Endometrial microvascular endothelial cells (primary cell): ENCODE results near the gene PEX26. TPM values are rescaled to one million over a fixed set of nuclear protein-coding genes. Genes with fewer than 3 reads are reported as not detected.
"Not testable (repeated sequence)": the region's sequence is repeated elsewhere in the genome, so short reads cannot be mapped to it uniquely, and the experiment has no call there.

Source experiments
- in situ Hi-C: cut with HindIII; loops from 2 replicates; pipeline ENCODE4 v1.10.0; 2017; ENCODE audit warnings: low sequenced_read_pairs, low pct_unique_long_range_greater_than_20kb; ENCODE audit errors: inconsistent ontology term
- total RNA-seq: library from RNA; depleted of rRNA; stranded (reverse); fragments of >200 nt; gene quantifications from one replicate; pipeline ENCODE4 v1.2.3, GENCODE V29; 2015; ENCODE audit errors: inconsistent ontology term

The PEX26 gene
- total RNA-seq, 1 donor from 2014 or later: 25.6 TPM

DNA sequence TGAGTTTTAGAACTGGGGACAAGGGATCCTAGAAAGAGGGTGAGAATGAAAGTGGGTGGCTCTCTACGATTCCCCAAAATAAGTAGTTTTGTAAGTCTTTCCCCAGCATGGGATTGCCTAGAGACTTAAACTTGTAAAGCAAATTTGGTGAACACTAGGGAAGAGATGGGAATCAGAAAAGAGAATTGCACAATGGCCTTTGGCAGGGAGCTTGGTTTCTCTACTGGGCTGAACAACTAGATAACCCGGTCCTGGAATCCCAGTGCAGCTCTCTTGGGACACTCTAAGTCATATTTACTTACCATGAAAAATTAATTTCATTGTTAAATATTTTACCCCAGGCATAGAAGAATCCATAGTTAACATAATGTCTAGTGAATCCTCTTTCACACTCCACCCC is 55.7 kb downstream of the PEX26 start:
- in situ Hi-C loops: no loop called here

DNA sequence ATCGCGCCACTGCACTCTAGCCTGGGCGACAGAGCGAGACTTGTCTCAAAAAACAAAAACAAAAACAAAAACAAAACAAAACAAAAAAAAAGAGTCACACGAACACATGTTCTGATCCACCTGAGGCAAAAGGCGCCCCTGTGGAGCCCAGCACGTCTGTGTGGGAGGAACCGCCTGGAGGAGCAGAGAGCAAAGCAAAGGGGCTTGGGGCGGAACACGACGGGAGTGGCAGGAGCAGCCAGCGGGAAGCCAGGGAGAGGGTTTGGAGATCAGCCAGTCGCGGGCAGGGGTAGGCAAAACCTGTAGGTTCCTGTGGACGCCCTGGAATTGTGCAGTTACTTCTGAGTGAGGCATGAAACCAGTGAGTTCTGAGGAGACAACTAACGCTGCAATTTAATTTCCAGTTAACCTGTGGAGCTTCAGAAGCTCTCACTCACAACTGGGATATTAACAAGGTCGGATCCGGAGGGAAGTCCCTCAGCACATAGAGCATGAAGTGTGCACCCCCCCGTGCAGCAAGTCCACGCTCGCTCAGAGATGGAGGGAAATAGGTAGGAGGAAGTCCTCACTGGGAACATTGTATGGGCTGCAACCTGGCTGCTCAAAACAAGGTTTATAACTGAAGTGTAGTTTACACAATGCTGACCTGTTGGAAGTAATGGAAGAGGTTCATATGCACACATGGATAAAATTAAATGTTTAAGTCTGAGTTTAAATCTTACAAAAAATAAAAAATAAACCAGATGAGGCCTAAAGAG is 59.0 kb downstream of the PEX26 start:
- in situ Hi-C loops: no loop called here

DNA sequence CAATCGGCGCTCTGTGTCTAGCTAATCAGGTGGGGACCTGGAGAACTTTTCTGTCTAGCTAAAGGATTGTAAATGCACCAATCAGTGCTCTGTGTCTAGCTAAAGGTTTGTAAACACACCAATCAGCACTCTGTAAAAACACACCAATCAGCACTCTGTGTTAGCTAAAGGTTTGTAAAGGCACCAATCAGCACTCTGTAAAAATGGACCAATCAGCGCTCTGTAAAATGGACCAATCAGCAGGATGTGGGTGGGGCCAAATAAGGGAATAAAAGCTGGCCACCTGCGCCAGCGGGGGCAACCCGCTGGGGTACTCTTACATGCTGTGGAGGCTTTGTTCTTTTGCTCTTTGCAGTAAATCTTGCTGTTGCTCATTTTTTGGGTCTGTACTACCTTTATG is 63.2 kb downstream of the PEX26 start:
- in situ Hi-C loops: not testable (repeated sequence)

DNA sequence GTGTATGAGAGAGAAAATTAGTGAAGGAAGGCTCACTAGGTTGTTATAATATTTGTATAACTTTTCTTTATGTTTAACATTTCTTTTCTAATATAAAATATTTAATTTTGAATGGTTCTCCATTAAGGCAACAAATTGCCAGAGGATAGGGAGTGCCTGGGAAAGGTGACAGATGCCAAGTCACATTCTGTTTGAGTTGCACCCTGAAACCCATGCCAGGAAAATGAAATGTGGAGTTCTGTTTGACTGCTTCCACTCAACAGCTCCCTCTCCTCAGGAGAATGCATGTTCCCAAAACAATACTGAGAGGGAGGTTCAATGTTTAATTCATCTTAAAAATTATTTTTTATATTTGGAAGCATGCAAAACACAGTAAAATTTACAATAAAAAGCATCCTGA is 66.3 kb downstream of the PEX26 start:
- in situ Hi-C loops: no loop called here

DNA sequence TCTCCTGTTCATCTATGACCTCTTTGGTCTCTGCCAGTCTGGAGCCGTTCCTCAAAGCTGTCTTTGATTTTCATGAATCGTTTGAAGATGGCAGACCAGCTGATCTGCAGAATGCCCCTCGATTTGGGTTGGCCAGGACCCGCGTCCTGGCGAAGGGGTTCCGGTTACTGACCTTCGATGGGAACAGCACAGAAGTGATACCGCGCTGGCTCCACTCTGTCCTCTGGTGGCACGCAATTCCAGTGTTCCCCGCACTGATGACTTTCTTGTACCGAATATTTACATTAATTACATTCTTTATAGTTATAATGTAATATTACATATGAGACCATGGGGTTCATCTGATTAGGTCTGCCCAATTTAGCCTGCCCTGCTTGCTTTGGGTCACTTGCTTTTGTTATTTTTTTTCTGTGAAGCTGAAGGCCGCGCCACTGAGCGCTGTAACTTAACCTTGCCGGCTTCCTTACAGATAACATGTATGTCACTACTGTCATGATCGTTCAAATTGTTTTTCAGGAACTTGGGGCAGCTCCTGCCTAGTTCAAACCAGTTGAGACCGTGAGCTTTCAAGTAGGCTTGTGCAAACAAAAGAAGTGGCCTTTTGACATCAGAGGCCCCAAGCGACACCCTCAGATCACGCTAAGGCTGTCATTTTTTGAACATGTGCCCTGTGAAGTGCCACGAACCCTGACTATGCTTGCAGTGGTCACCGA is 68.0 kb downstream of the PEX26 start:
- in situ Hi-C loops: no loop called here

DNA sequence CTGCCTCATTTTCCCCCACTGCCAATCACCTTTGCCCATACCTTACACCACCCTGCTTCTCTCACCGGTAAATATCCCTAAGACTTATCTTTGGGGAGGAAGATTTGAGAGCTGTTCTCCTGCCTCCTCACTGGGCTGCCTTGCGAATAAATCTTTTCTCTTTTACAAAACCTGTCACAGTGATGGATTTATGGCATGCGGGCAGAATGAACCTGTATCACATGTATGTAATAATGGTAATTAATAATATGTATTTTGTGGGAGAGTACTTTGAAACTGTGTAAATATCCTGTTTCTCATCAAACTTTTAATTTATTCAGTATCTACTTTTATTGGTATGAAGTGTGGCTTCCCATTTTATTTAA is 68.6 kb downstream of the PEX26 start:
- in situ Hi-C loops: no loop called here

DNA sequence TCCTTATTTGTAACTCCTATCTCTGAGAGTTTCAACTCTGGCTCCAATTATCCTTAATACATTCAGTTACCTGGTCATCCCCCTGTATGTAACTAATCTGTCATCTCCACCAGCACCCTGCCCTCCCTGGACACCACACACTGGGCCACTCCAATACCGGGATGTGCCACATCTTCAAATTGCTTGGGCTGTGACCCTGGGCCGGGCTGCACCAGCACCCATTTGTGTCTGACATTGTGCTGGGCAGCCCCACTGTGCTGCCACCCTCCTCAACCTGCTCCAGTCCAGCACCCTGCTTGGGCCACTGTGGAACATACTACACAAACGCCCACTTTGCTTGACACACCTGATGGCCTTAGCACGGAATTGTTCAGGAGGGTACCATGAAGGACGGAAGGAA is 70.0 kb downstream of the PEX26 start:
- in situ Hi-C loops: no loop called here

DNA sequence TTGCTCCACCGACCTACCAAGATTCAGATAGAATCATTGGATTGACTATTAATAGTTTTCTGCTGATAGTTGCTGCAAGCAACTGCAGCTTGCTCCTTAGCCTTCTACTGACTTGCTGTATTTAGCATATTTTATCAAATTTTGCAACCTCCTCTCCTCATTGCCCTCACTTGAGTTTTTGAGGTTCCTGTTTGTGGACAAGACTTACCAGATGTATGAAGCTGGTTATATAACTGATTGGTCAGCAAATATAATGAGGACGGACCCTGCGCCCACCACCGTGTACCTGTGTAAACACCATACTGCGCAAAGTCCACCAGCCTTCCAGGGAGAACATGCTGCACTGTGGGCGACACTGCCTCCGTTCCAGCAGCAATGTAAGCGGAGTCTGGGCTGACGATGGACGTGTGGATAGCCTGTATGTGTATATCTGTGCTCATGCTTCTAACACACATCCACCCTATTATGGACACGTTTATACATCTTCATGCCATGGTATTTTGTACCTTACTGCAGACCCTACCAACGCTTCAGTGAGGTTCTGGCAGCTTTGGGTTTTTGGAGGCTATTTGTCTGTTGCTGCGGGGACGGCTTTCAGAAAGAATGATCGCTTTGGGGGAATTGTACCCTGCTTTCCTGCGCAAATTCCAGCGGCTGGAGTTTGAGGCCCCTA is 70.6 kb downstream of the PEX26 start:
- in situ Hi-C loops: no loop called here

DNA sequence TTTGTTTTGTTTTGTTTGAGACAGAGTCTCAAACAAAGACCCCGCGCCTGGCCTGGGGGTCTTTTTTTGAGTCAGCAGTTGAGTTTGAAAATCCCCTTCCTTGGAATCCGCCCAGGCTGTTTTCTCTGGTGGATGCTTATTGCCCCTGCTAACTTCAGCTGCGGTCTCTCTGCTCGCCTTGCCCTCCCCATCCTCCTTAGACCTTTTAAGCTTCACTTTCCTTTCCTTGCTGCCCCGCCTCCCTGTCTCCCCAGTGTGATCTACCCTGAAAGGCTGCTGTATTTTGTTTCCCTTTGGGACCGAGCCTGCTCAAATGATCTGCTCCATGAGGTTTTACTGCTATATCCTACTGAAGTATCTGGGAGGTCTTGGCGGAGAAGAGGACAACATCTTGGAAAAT is 74.7 kb downstream of the PEX26 start:
- in situ Hi-C loops: no loop called here

DNA sequence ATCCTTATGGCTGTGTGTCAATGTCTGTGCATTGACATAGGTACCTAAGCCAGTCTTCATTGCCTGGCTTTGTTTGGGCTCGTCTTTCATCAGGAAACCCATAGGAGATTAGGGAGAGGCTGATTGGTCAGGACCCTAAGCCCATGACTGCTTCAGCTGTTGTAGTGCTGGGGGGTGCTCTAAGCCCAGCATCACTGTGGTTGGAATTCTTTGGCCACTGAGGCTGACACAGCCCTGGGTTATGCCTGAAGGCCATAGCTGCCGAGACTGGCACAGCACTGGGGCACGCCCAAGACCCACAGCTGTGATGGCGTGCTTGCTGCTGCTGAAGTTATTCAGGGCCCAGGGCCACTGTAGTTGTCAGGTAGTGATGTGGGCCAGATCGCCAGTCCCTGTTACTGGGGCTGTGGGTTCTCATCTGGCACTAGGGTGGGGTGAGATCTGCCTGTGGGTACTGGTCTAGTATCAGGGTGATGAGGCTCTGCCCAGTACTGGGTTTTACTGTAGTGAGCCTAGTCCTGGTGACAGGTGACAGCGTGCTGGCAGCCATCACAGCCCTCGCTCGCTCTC is 77.1 kb downstream of the PEX26 start:
- in situ Hi-C loops: no loop called here

Other genes starting within 250 kb of the PEX26 start
- gene MICAL3, start 53.4 kb upstream of the PEX26 start, total RNA-seq: 20.0 TPM
- 2.3 TPM for gene TUBA8, start 32.8 kb downstream of the PEX26 start, total RNA-seq
- 31.6 TPM for gene USP18, start 72.2 kb downstream of the PEX26 start, total RNA-seq